Stimulated activated CD8-positive, alpha-beta memory T cell treated with anti-CD3 and anti-CD28 coated beads, Interleukin-4, amount 100 ng/mL, for 1 hour (primary cell): ENCODE results near the gene FRS3.
"Not testable (repeated sequence)": the region's sequence is repeated elsewhere in the genome, so short reads cannot be mapped to it uniquely, and the experiment has no call there.

Source experiments
- DNase-seq, 2 donors: peaks; one replicate each; pipeline ENCODE4 v3.0.0-alpha.2; 2020; ENCODE audit warnings: low read depth in 2 of 2, low spot score in 1 of 2

The FRS3 gene

GRCh38 chr6:41770381-41771057, 9.2 kb downstream of the FRS3 start:
- no peak for DNase-seq

GRCh38 chr6:41769376-41769775, 10.3 kb downstream of the FRS3 start:
- no peak for DNase-seq

- no peak for DNase-seq
Measured at GRCh38 chr6:41768545-41769308, 11.0 kb downstream of the FRS3 start.

DNA sequence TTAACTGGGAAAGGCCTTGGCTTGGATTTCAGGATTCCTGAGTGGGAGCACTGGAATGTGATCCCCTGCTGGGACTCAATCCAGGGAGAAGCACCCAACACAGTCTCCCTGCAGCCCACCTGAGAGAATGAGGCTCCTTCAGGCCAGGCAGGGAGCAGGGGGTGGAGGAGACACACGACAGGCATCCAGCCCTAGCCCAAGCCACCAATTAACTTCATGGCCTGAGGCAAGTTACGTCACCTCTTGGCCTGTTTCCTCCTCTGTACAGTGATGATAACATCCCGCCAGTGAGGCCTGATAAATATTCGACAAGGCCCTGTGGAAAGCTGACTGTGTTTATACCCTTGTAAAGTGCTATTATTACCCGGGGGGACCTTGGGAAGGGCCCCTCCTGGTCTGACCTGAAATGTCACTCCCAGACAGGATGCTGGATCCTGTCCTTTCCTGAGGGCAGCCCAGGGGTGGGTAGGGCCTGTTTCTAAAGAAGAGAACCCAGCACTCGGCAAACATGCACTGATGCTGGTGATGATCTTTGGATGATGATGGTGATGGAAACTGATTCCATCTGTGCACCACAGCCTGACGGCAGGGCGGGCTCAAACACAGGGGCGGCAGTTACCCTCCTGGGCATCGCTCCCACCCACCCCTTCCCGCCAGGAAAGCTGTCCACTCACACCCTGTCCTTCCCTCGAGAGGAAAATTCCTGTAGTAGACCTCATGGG, 12.4 kb downstream of the FRS3 start:
- no peak for DNase-seq

- DNase-seq = not testable (repeated sequence)
Measured at GRCh38 chr6:41766043-41766664, 13.5 kb downstream of the FRS3 start.

GRCh38 chr6:41763470-41763869, 16.2 kb downstream of the FRS3 start:
- DNase-seq = no peak

DNA sequence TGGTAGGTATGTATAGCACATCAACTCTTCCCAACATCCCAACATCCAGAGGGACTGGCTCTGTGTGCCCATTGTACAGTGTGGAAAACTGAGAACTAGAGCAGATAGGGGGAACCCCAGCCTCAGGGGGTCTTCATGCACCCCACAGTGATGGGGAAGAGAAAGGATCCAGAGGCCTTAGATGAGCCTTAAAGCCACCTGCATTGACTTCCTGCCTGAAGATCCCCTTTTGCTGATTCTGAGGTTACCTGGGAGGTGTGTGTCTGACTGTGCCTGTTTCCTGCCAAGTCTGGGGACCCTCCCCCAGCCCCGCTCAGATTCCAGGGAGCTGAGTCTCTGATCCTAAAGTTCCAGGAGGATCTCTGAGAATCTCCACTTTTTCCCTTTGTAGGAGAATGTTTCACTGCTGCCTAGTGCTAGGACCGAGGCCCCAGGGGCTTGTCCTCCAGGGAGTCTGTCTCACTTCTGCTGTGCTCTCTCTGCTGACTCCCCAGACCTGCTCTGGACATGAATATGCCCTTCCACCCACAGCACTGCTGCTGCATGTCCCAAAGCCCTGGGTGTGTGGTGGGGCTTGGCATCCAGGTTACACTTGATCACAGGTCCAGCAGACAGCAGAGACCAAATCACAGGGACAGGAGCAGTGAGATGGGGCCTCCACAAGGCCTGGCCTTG, 19.7 kb downstream of the FRS3 start:
- DNase-seq = no peak

- DNase-seq = no peak
Measured at GRCh38 chr6:41759106-41759904, 20.4 kb downstream of the FRS3 start.

GRCh38 chr6:41758641-41759035, 21.1 kb downstream of the FRS3 start:
- DNase-seq = no peak

GRCh38 chr6:41757931-41758640, 21.6 kb downstream of the FRS3 start:
- DNase-seq = no peak

DNA sequence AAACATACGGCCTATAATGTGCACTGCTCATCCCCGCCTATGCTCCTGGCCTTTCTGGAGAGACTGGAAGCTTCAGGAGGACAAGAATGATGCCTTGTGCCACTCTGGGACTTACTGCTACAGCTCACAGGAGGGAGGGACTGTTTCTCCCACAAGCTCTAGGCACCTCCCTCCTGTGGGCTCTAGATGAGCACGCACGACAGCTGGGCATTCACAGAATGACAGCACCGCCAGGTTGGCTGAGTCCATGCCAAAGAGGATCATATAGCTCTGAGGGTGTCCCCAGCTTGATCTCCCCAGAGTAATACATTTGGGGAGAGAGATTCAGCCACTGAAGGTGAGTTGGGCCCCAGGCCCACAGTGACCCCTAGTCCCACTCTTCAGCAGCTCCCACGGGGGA, 22.4 kb downstream of the FRS3 start:
- no peak for DNase-seq

- no peak for DNase-seq
Measured at GRCh38 chr6:41756354-41756753, 23.3 kb downstream of the FRS3 start.

DNA sequence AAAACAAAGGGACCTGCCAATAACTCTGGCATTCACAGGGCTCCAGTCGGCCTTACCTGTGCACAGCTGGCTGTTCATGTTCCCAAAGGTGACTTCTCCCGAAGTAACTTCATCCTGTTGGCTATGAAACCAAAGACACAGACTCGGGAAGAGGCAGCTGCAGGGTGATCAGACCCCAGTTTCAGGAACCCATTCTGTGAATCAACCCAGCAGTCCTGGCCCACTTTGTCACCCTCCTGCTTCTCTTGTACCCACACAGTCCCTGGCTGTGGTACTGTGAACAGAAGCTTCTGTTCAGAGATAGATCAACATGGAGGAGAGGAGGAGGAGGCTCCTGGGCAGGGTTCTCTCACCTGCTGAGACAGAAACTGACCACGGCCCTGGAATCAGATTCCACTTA, 23.8 kb downstream of the FRS3 start:
- DNase-seq = no peak

DNA sequence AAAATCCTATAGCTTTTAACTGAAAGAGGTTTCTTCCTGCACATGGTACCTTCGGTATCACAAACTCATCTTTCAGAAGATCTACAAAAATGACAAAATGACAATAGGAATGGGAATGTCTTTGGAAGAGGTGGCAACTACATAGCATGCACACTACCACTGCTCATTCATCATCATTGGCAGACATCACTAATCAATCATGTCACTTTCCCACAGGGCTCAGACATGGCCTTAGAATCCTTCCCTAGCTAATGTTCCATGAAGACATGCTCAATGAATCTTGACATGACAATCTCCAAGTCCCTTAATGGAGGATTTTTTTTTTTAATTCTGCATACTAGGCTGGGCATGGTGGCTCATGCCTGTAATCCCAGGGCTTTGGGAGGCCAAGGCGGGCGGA, 29.3 kb downstream of the FRS3 start:
- DNase-seq = no peak

DNA sequence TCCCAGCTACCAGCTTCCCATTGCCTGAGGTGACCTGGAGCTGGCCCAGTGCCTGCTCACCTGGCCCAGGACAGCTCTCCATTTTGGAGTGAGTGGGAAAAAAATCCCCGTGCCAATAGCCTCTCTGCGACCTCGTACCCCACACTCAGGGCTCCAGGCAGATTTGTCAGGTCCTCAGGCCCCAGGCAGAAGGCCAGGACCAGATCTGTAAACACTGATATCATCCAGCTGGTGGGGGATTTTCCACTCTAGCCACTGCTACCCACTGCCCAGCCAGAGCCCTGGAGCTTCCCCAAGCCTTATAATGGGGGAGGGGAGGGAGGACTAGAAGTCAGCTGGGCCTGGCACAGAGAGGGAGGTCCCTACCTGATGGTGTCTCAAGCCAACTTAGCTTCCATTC, 31.2 kb downstream of the FRS3 start:
- no peak for DNase-seq

- no peak for DNase-seq
Measured at GRCh38 chr6:41748102-41748477, 31.6 kb downstream of the FRS3 start.

DNA sequence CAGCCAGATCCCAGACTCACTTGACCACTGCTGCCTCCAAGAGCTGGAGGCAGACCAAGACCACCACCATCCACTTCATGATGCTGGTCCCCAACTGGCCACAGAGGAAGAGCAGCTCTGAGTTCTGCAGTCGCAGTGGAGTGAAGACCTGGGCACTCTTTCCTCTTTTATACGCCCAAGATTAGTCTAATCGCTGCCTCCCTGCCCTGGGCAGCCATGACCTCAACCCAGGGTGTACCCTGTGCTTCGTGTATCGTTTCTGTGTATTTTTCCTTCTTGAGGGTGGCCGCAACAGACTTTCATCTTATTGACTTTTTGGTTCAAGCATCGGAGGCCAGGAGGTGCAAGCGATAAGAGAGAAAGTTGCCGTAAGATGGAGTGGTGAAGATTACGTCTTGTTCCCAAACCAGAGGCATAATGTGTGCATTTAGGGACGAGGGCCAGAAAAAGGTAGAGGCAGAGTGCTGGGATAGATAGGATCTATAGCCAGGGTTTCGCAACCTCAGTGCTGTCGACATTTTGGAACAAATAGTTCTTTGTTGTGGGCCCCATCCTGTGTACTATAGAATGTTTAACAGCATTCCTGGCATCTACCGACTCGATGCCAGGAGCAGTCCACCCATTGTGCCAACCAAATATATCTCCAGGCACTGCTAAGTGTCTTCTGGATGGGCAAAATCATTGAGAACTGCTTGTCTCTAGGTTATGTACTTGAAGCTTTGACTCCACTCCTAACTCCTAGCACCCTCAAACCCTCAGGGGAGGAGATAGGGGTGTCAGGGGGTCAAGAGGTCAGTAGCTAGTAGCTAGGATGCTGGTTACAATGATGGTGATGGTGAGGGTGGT, 32.2 kb downstream of the FRS3 start, which contains the start of gene PGC:
PGC (minus strand) TSS at position 142 of the 846 bp plus-strand sequence; CDS start at position 79, 63 bp downstream.
- DNase-seq = no peak

DNA sequence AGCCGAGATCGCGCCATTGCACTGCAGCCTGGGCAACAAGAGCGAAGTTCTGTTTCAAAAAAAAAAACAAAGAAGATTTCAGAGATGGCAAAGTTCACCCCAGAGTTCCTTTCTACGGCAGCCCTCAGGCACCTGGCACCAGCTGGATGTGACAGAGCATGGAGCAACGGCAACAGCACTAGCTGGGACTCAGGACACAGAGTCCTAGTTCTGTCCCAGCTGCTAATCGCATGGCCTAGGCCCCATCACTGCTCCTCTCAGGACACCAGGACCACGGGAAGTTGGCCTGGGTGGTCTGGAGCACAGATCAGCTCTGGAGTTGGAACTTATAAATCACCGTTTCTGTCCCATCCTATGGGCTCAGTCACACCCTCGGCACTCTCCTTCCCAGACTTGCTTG, 33.6 kb downstream of the FRS3 start:
- no peak for DNase-seq
